ENCODE results near the gene METTL8. TPM values are rescaled to one million over a fixed set of nuclear protein-coding genes. Genes with fewer than 3 reads are reported as not detected.

METTL8 gene
- total RNA-seq, 1 experiment from 2014 or later = 25.7 TPM

GRCh38 chr2:171460537-171460936 is 26.7 kb upstream of the METTL8 start:
- Histone ChIP-seq H3K27me3 (replicated peaks; ENCODE audit: control insufficient read depth, insufficient read depth, low read length) (no peaks in the 10 kb centered on the region), H3K4me1 (no peaks in the 10 kb centered on the region), H3K4me3 (ENCODE audit: low read depth, low read length) (no peak overlapping the region), H3K36me3 (ENCODE audit: control insufficient read depth, insufficient read depth, low read length) (no peaks in the 10 kb centered on the region; the same call in 1 of the 2 replicates), H3K9me3 (peaks cover 5% of the 10 kb centered on the region; the same call in 1 of the 2 replicates)
- H3K9me3 Mint-ChIP-seq (ENCODE audit: unreplicated experiment) = peaks cover 11% of the 10 kb centered on the region
- no peaks in the 10 kb centered on the region for H3K4me1 Mint-ChIP-seq (ENCODE audit: low read depth, unreplicated experiment)
- H3K27ac Mint-ChIP-seq (ENCODE audit: unreplicated experiment) = no peak overlapping the region
- no peak overlapping the region for H3K4me3 Mint-ChIP-seq (ENCODE audit: unreplicated experiment)
- intact Hi-C loops (cut with micrococcal nuclease; ENCODE audit: unreplicated experiment) = no loop called here
- no peak for DNase-seq
- ChIA-PET POLR2A (no interaction called here), CTCF (no interaction called here)
- H3K36me3 Mint-ChIP-seq (ENCODE audit: insufficient read depth, unreplicated experiment) = peaks cover 33% of the 10 kb centered on the region
- no TSS peak for BruUV-seq (replicated peaks)
- no peaks in the 10 kb centered on the region for H3K27me3 Mint-ChIP-seq (ENCODE audit: insufficient read depth, unreplicated experiment)
- no peak for TF ChIP-seq CTCF (IDR thresholded peaks at IDR 0.05; ENCODE audit: insufficient read depth in 1 of 2, low read depth in 1 of 2, low read length in 1 of 2, severe bottlenecking in 1 of 2, unreplicated experiment in 1 of 2)

GRCh38 chr2:171459498-171459897 is 25.7 kb upstream of the METTL8 start:
- BruUV-seq (replicated peaks) = no TSS peak
- H3K4me3 ChIP-seq (ENCODE audit: low read depth, low read length) = no peak overlapping the region
- no peaks in the 10 kb centered on the region for H3K27me3 ChIP-seq (replicated peaks; ENCODE audit: control insufficient read depth, insufficient read depth, low read length)
- no peak overlapping the region for H3K4me3 Mint-ChIP-seq (ENCODE audit: unreplicated experiment)
- peaks cover 42% of the 10 kb centered on the region for H3K36me3 Mint-ChIP-seq (ENCODE audit: insufficient read depth, unreplicated experiment)
- H3K27me3 Mint-ChIP-seq (ENCODE audit: insufficient read depth, unreplicated experiment) = no peaks in the 10 kb centered on the region
- CTCF ChIA-PET = no interaction called here
- H3K9me3 Mint-ChIP-seq (ENCODE audit: unreplicated experiment) = peaks cover 13% of the 10 kb centered on the region
- H3K36me3 ChIP-seq (ENCODE audit: control insufficient read depth, insufficient read depth, low read length) = no peaks in the 10 kb centered on the region; the same call in 1 of the 2 replicates
- intact Hi-C loops (cut with micrococcal nuclease; ENCODE audit: unreplicated experiment) = no loop called here
- H3K4me1 Mint-ChIP-seq (ENCODE audit: low read depth, unreplicated experiment) = no peaks in the 10 kb centered on the region
- POLR2A ChIA-PET = no interaction called here
- no peak for DNase-seq
- no peak for TF ChIP-seq CTCF (IDR thresholded peaks at IDR 0.05; ENCODE audit: insufficient read depth in 1 of 2, low read depth in 1 of 2, low read length in 1 of 2, severe bottlenecking in 1 of 2, unreplicated experiment in 1 of 2)
- H3K4me1 ChIP-seq = no peaks in the 10 kb centered on the region
- H3K27ac Mint-ChIP-seq (ENCODE audit: unreplicated experiment) = no peak overlapping the region
- H3K9me3 ChIP-seq = peaks cover 5% of the 10 kb centered on the region; the same call in 1 of the 2 replicates

GRCh38 chr2:171452773-171453172 is 19.0 kb upstream of the METTL8 start:
- Histone ChIP-seq H3K27me3 (replicated peaks; ENCODE audit: control insufficient read depth, insufficient read depth, low read length) (no peaks in the 10 kb centered on the region), H3K9me3 (no peaks in the 10 kb centered on the region), H3K36me3 (ENCODE audit: control insufficient read depth, insufficient read depth, low read length) (peaks cover 3% of the 10 kb centered on the region), H3K4me1 (no peaks in the 10 kb centered on the region), H3K4me3 (ENCODE audit: low read depth, low read length) (no peak overlapping the region)
- no peaks in the 10 kb centered on the region for H3K27me3 Mint-ChIP-seq (ENCODE audit: insufficient read depth, unreplicated experiment)
- CTCF ChIA-PET = no interaction called here
- peaks cover 13% of the 10 kb centered on the region for H3K9me3 Mint-ChIP-seq (ENCODE audit: unreplicated experiment)
- TF ChIP-seq CTCF (IDR thresholded peaks at IDR 0.05; ENCODE audit: insufficient read depth in 1 of 2, low read depth in 1 of 2, low read length in 1 of 2, severe bottlenecking in 1 of 2, unreplicated experiment in 1 of 2) = no peak
- DNase-seq = no peak
- POLR2A ChIA-PET = no interaction called here
- H3K4me3 Mint-ChIP-seq (ENCODE audit: unreplicated experiment) = no peak overlapping the region
- peaks cover 55% of the 10 kb centered on the region for H3K36me3 Mint-ChIP-seq (ENCODE audit: insufficient read depth, unreplicated experiment)
- H3K27ac Mint-ChIP-seq (ENCODE audit: unreplicated experiment) = no peak overlapping the region
- intact Hi-C loops (cut with micrococcal nuclease; ENCODE audit: unreplicated experiment) = no loop called here
- no TSS peak for BruUV-seq (replicated peaks)
- no peaks in the 10 kb centered on the region for H3K4me1 Mint-ChIP-seq (ENCODE audit: low read depth, unreplicated experiment)
